Kidney capillary endothelial cell (primary cell): ENCODE measurements around the gene OSGEP.

ENCODE experiments used
- DNase-seq: peaks from one replicate; pipeline ENCODE4 v3.0.0-alpha.2; 2018; ENCODE audit warnings: low spot score

The OSGEP gene

GRCh38 chr14:20454516-20455354 lies at the start of gene OSGEP, which contains the start of gene APEX1:
Gene OSGEP (minus strand): TSS chr14:20454812. CDS start chr14:20454683, 129 bp downstream.
Gene APEX1 (plus strand): TSS chr14:20455226. CDS start chr14:20455646, 420 bp downstream.
- DNase-seq = peak; percentile 98

- no peak for DNase-seq
These were observed 49.3 kb upstream of the OSGEP start for GRCh38 chr14:20503898-20504297.

GRCh38 chr14:20501346-20501745 lies 46.7 kb upstream of the OSGEP start:
- DNase-seq = no peak

GRCh38 chr14:20499881-20500280 lies 45.3 kb upstream of the OSGEP start:
- DNase-seq = no peak

- no peak for DNase-seq
These were observed 44.5 kb upstream of the OSGEP start for GRCh38 chr14:20499108-20499507.

- DNase-seq = no peak
These were observed 44.0 kb upstream of the OSGEP start for GRCh38 chr14:20498622-20499021.

GRCh38 chr14:20494935-20495766 lies 40.5 kb upstream of the OSGEP start:
- DNase-seq = no peak

- no peak for DNase-seq
These were observed 39.0 kb upstream of the OSGEP start for GRCh38 chr14:20493634-20494033.

GRCh38 chr14:20492486-20492885 lies 37.9 kb upstream of the OSGEP start:
- no peak for DNase-seq

GRCh38 chr14:20490563-20490962 lies 36.0 kb upstream of the OSGEP start:
- DNase-seq = no peak

- DNase-seq = no peak
These were observed 34.7 kb upstream of the OSGEP start for GRCh38 chr14:20489093-20489994.

GRCh38 chr14:20487396-20487725 lies 32.7 kb upstream of the OSGEP start:
- DNase-seq = no peak

- DNase-seq = no peak
These were observed 32.2 kb upstream of the OSGEP start for GRCh38 chr14:20486684-20487395.

- no peak for DNase-seq
These were observed 31.3 kb upstream of the OSGEP start for GRCh38 chr14:20485900-20486299.

- no peak for DNase-seq
These were observed 27.8 kb upstream of the OSGEP start for GRCh38 chr14:20482382-20482781.

GRCh38 chr14:20478894-20479293 lies 24.3 kb upstream of the OSGEP start:
- no peak for DNase-seq

- no peak for DNase-seq
These were observed 22.7 kb upstream of the OSGEP start for GRCh38 chr14:20477211-20477876.

- no peak for DNase-seq
These were observed 22.2 kb upstream of the OSGEP start for GRCh38 chr14:20476776-20477175.

GRCh38 chr14:20472536-20473169 lies 18.0 kb upstream of the OSGEP start:
- no peak for DNase-seq

- no peak for DNase-seq
These were observed 15.9 kb upstream of the OSGEP start for GRCh38 chr14:20470603-20470901.
